ENCODE data around the gene FBXO4.

Gene FBXO4

GRCh38 chr5:41924872-41925554, at the start of gene FBXO4:
Gene FBXO4, plus strand, starts transcription at chr5:41925281. Its CDS starts 29 bp downstream, at chr5:41925310.
- in situ Hi-C loops (cut with MboI; ENCODE audit: low sequenced_read_pairs): no loop called here

GRCh38 chr5:41876678-41877077, 48.4 kb upstream of the FBXO4 start:
- in situ Hi-C loops (cut with MboI; ENCODE audit: low sequenced_read_pairs): no loop called here

DNA sequence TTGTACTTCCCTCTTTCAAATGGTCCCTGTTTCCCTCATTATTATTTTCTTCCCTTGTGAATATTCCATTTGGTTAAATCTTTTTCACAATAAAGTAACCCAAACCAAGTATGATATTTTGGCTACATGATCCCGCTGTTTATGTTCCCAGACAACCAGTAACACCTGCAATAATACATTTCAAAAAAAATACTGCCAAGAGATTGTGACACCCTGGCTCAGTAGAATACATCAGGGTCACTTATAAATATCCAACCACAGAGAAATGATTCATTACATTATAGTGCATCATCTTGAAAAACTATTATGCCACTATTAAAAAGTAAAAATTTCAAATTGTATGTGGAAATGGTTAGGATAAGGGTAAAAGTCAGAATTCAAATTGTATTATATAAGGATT, 47.7 kb upstream of the FBXO4 start:
- in situ Hi-C loops (cut with MboI; ENCODE audit: low sequenced_read_pairs): no loop called here

- in situ Hi-C loops (cut with MboI; ENCODE audit: low sequenced_read_pairs): no loop called here
Measured at GRCh38 chr5:41878173-41878572, 46.9 kb upstream of the FBXO4 start.

DNA sequence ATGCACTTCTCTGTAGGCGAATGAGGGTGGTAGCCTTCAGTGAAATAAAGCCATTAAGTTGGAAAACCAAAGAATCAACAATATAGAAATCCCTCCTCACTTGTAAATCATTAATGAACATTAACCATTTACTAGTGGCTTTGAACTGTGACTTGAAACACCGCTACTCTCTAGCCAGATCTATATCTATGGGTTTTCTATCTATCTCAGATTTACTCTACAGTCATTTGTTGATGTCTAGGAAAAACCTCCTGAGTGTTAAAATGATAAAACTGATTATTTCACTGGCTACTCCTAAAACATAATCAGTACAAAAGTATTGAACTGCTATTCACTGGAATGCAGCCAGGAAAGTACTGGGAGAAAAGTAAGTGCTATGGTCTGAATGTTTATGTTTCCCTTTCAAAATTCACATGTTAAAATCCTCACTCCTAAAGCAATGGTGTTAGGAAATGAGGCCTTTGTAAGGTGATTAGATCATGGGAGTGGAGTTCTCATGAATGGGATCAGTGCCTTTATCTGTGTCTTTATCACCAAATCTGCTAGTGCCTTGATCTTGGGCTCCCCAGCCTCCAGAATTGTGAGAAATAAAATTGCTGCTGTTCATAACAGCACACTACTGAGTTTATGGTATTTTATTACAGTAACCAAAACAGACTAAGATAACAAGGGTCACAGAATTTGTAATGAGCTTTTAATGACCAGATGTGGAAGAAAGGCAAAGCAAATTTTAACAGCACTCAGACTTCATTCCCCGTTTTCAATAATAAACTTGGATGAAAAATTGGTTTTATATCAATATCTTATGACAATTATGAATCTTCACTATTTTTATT, 46.2 kb upstream of the FBXO4 start:
- in situ Hi-C loops (cut with MboI; ENCODE audit: low sequenced_read_pairs): no loop called here

GRCh38 chr5:41882765-41883164, 42.3 kb upstream of the FBXO4 start:
- in situ Hi-C loops (cut with MboI; ENCODE audit: low sequenced_read_pairs): no loop called here

DNA sequence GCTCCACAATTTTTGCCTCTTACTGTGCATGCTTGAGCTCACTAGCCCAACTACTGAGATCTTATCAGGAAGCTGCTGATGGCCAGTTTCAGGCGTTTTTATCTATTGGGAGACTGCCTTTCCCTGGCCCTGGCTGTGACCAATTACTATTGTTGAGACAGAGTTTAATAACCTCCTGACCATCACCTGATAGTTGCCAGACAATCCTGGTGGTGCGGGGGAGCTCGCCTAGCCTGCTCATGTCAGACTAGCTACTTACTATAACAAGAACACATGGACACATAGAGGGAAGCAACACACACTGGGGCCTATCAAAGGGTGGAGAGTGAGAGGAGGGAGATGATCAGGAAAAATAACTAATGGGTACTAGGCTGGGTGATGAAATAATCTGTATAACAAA, 41.8 kb upstream of the FBXO4 start:
- in situ Hi-C loops (cut with MboI; ENCODE audit: low sequenced_read_pairs): no loop called here

DNA sequence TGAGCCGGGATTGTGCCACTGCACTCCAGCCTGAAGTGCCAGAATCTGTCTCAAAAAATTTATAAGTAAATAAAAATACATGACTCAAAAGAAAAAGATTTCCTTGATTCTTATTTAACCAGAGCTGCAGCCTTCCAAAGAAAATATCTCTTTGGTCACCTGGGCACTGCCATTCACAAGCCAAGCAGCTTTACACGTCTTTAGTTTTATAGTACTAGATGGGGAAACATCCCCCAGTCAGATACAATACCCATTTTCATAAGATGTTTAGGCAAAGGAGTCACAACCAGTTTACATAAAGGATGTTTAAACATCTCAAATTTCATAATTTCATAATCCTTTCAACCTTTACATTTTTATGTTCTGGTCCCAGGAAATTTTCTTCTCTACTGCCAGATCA, 41.1 kb upstream of the FBXO4 start:
- in situ Hi-C loops (cut with MboI; ENCODE audit: low sequenced_read_pairs): no loop called here

DNA sequence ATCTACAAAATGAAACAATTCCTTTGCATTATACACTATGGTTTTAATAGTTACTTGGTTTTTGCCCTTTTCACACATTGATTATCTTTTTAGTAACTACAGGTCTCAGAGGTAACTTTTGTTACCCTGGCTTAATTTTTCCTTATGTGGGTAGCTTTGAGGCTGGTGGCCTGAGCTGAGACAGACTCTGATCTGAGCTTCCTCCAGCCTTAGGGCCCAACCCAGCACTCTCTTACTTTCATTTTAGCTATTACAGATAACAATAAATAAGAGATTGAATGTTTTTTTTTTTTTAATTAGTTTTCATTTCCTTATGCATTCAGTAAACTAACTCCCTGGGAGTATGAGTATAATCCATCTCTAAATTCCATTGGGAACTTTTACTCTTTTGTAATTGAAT, 39.8 kb upstream of the FBXO4 start:
- in situ Hi-C loops (cut with MboI; ENCODE audit: low sequenced_read_pairs): no loop called here

- in situ Hi-C loops (cut with MboI; ENCODE audit: low sequenced_read_pairs): no loop called here
Measured at GRCh38 chr5:41891066-41891707, 33.9 kb upstream of the FBXO4 start.

GRCh38 chr5:41892031-41892430, 33.0 kb upstream of the FBXO4 start:
- in situ Hi-C loops (cut with MboI; ENCODE audit: low sequenced_read_pairs): no loop called here

GRCh38 chr5:41893074-41893851, 31.8 kb upstream of the FBXO4 start:
- in situ Hi-C loops (cut with MboI; ENCODE audit: low sequenced_read_pairs): no loop called here

GRCh38 chr5:41896230-41896629, 28.9 kb upstream of the FBXO4 start:
- in situ Hi-C loops (cut with MboI; ENCODE audit: low sequenced_read_pairs): no loop called here

DNA sequence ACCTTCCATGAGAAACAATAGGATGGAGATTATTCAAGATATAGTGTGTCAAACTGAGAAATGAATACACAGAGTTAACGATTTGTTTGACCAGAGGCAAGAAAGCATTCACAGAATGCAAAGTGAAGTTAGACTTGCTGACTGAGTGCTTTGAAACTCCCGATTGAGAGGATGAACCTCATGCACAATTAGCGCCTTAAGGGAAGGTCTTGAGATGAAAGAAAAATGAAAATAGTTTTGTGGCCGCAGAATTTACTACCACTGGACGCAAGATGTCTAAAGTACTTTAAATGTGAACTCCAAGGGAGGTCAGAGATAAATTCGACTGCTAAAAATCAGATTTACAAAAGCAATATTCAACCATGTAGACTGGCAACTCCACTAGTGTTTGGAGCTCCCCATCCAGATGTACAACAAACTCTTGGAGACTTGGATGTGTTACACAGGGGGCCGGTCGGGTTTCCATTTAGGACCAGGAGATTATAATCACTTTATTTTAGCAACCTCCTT, 21.6 kb upstream of the FBXO4 start:
- in situ Hi-C loops (cut with MboI; ENCODE audit: low sequenced_read_pairs): no loop called here

GRCh38 chr5:41903892-41904799, 20.9 kb upstream of the FBXO4 start, which contains the start of gene RIMOC1:
Gene RIMOC1, plus strand, starts transcription at chr5:41904344. Its CDS starts 24 bp downstream, at chr5:41904368.
- in situ Hi-C loops (cut with MboI; ENCODE audit: low sequenced_read_pairs): no loop called here

DNA sequence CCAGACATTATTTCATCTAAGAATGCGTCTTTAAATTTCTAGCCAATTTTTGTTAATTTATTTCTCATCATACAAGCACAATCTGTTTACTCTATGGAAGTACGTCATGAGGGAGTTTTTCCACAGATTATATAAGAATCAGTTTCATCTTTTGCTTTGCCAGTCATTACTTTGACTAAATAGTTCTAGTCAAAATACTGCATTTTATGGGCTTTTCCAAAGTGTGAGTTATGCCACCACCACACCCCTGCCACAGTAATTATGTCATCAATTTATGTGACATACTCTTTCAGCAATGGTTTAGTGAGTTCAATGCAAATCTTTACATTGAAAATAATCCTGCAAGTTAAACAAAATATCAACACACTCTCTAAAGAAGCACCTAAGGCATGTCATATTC, 18.9 kb upstream of the FBXO4 start:
- in situ Hi-C loops (cut with MboI; ENCODE audit: low sequenced_read_pairs): no loop called here

GRCh38 chr5:41908374-41909079, 16.6 kb upstream of the FBXO4 start:
- in situ Hi-C loops (cut with MboI; ENCODE audit: low sequenced_read_pairs): no loop called here

- in situ Hi-C loops (cut with MboI; ENCODE audit: low sequenced_read_pairs): no loop called here
Measured at GRCh38 chr5:41918105-41918504, 7.0 kb upstream of the FBXO4 start.

DNA sequence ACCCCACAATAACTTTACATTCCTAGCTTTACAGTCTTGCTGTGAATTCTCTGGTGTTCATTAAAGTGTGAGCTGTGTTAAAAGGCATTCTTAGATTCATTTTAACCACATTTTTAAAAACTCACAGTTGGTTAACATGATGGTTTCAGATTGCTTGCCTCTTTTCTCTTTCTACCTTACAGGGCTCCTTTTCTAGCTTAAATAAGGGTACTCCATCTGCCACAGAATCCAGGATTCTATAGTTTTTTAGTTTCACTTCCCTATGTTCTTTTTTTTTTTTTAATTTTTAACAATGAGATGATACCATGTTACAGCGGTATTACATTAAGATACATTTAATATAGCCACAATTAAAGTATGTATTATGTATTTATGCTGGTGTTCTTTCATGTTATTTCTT, 3.9 kb upstream of the FBXO4 start:
- in situ Hi-C loops (cut with MboI; ENCODE audit: low sequenced_read_pairs): no loop called here

Measured in HL-60/S4 treated with retinoic acid at 250 ng/mL for 4 days and 3 days (cell line).